PFSK-1 (cell line): ENCODE measurements around the gene EN1.

Experiments used
- FOXP2 ChIP-seq: optimal IDR thresholded peaks from 2 replicates; pipeline ENCODE3; 2011; ENCODE audit warnings: borderline replicate concordance, control low read depth, inconsistent platforms; ENCODE audit not compliant: insufficient read depth; ENCODE audit errors: extremely low read length, extremely low read depth
- POLR2AphosphoS5 ChIP-seq: IDR thresholded peaks from 2 replicates; pipeline ENCODE4 v1.6.1; 2012; ENCODE audit warnings: low read depth, mild to moderate bottlenecking, control low read depth, low read length, moderate library complexity
- SIN3A ChIP-seq: IDR thresholded peaks from 2 replicates; pipeline ENCODE4 v1.6.1; 2012; ENCODE audit warnings: mild to moderate bottlenecking, low read length, moderate library complexity, borderline replicate concordance; ENCODE audit not compliant: insufficient read depth
- TAF1 ChIP-seq: IDR thresholded peaks from 2 replicates; pipeline ENCODE4 v1.6.1; 2012; ENCODE audit warnings: low read length, control low read depth, borderline replicate concordance; ENCODE audit not compliant: insufficient read depth
- TF ChIP-seq, protein P1 (sequence below), 2 experiments: IDR thresholded peaks; 2 replicates each; pipeline versions ENCODE4 v1.6.1 to v1.8.0; 2011 to 2012; ENCODE audit warnings: low read depth in 2 of 2, low read length in 2 of 2, control low read depth in 1 of 2, inconsistent platforms in 1 of 2, mild to moderate bottlenecking in 1 of 2, moderate library complexity in 1 of 2; ENCODE audit not compliant: insufficient read depth in 1 of 2

The EN1 gene

GRCh38 chr2:118881490-118882129 lies 34.2 kb upstream of the EN1 start:
- no peak for TF ChIP-seq TAF1
- no peak for TF ChIP-seq SIN3A
- TF ChIP-seq, protein P1, sequence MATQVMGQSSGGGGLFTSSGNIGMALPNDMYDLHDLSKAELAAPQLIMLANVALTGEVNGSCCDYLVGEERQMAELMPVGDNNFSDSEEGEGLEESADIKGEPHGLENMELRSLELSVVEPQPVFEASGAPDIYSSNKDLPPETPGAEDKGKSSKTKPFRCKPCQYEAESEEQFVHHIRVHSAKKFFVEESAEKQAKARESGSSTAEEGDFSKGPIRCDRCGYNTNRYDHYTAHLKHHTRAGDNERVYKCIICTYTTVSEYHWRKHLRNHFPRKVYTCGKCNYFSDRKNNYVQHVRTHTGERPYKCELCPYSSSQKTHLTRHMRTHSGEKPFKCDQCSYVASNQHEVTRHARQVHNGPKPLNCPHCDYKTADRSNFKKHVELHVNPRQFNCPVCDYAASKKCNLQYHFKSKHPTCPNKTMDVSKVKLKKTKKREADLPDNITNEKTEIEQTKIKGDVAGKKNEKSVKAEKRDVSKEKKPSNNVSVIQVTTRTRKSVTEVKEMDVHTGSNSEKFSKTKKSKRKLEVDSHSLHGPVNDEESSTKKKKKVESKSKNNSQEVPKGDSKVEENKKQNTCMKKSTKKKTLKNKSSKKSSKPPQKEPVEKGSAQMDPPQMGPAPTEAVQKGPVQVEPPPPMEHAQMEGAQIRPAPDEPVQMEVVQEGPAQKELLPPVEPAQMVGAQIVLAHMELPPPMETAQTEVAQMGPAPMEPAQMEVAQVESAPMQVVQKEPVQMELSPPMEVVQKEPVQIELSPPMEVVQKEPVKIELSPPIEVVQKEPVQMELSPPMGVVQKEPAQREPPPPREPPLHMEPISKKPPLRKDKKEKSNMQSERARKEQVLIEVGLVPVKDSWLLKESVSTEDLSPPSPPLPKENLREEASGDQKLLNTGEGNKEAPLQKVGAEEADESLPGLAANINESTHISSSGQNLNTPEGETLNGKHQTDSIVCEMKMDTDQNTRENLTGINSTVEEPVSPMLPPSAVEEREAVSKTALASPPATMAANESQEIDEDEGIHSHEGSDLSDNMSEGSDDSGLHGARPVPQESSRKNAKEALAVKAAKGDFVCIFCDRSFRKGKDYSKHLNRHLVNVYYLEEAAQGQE (IDR thresholded peaks at IDR 0.05; ENCODE audit: insufficient read depth in 1 of 2, low read depth in 2 of 2, low read length in 2 of 2): no peak
- no peak for TF ChIP-seq POLR2AphosphoS5
- no peak for TF ChIP-seq FOXP2

DNA sequence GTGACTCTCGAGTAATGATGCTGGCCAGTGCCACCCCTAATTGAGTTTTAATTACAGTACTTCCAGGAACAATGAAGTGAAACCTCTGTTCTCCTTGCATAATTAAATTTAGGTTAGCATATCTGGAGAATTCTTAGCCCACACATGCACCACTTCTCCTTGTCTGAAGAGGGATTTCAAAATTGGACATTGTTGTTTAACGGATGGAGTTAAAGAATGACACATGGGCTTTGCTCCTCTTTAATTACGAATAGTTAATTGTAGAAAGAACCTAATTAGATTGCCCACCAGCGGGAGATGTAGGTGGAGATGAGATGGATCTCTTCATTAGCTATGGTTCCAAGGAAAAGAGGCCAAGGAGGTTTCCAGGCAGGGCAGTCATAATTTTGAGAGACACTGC lies 33.1 kb upstream of the EN1 start:
- TF ChIP-seq, protein P1 (IDR thresholded peaks at IDR 0.05; ENCODE audit: insufficient read depth in 1 of 2, low read depth in 2 of 2, low read length in 2 of 2): no peak
- no peak for TF ChIP-seq FOXP2
- no peak for TF ChIP-seq SIN3A
- TF ChIP-seq TAF1: no peak
- no peak for TF ChIP-seq POLR2AphosphoS5

- TF ChIP-seq, protein P1 (IDR thresholded peaks at IDR 0.05; ENCODE audit: insufficient read depth in 1 of 2, low read depth in 2 of 2, low read length in 2 of 2): no peak
- no peak for TF ChIP-seq SIN3A
- no peak for TF ChIP-seq POLR2AphosphoS5
These were observed 31.2 kb upstream of the EN1 start for GRCh38 chr2:118878531-118879149.

- no peak for TF ChIP-seq FOXP2
- TF ChIP-seq, protein P1 (IDR thresholded peaks at IDR 0.05; ENCODE audit: insufficient read depth in 1 of 2, low read depth in 2 of 2, low read length in 2 of 2): no peak
These were observed 27.9 kb upstream of the EN1 start for GRCh38 chr2:118875318-118875717.

- TF ChIP-seq TAF1 (no peak), SIN3A (no peak), POLR2AphosphoS5 (no peak), FOXP2 (no peak)
- TF ChIP-seq, protein P1 (IDR thresholded peaks at IDR 0.05; ENCODE audit: insufficient read depth in 1 of 2, low read depth in 2 of 2, low read length in 2 of 2): no peak
These were observed 26.9 kb upstream of the EN1 start for GRCh38 chr2:118874324-118874723.
